K562 (cell line): Measurements from ENCODE around the gene FOXN3. TPM values are rescaled to one million over a fixed set of nuclear protein-coding genes. Genes with fewer than 3 reads are reported as not detected.

Source experiments
- ATAC-seq: fragments of 200-7000 bp; cut with Tn5 transposase; 3 replicates; pipeline ENCODE4 v1.9.1; 2020; ENCODE audit warnings: moderate library complexity
- BruUV-seq: library from RNA; stranded (reverse); fragments of 400-500 nt; replicated peaks from 2 replicates; lab custom pipeline; 2021; lab: Mats Ljungman, UMichigan
- CTCF ChIA-PET: fragments of 300-600 bp; formaldehyde crosslinking; extraction: SDS; loops from one replicate; lab custom pipeline; 2021; ENCODE audit warnings: low intra/inter-chr PET ratio; lab: Yijun Ruan, JAX
- POLR2A ChIA-PET: fragments of 300-600, 350-650 bp; sonication (Branson Sonifier 250); formaldehyde crosslinking; extraction: SDS; loops from one replicate; lab custom pipeline; 2021; ENCODE audit warnings: antibody characterized with exemption, inconsistent platforms; lab: Yijun Ruan, JAX
- DNase-seq, 4 experiments: peaks; one replicate each; pipeline versions ENCODE4 v3.0.0 to v3.0.0-alpha.2; 2011 to 2018; ENCODE audit warnings: low spot score in 3 of 4, mixed read lengths in 3 of 4; ENCODE audit errors: extremely low read depth in 1 of 4
- FAIRE-seq: peaks from 2 replicates; lab custom pipeline; 2011; peaks lifted over from hg19 to GRCh38; lab: Jason Lieb, UNC
- H2AFZ ChIP-seq: 2 replicates; pipeline ENCODE4 v1.6.0; 2011; ENCODE audit warnings: low read depth, low read length, control low read depth, inconsistent platforms
- H3K27ac ChIP-seq: fragments of 200-600 bp; 3 replicates; pipeline ENCODE4 v1.8.0; 2011; ENCODE audit warnings: low read depth, mild to moderate bottlenecking, control low read depth, inconsistent platforms, low read length, moderate library complexity, mixed read lengths; ENCODE audit errors: extremely low read depth
- H3K27me3 ChIP-seq, 2 experiments: fragments of 300-600 bp in 1 of 2; 2 replicates in 1 of 2; 3 replicates in 1 of 2; pipeline versions ENCODE4 v1.6.0 to v1.8.0; 2011; ENCODE audit warnings: inconsistent platforms in 2 of 2, low read length in 2 of 2, mild to moderate bottlenecking in 1 of 2, mixed read lengths in 1 of 2, moderate library complexity in 1 of 2; ENCODE audit not compliant: control insufficient read depth in 2 of 2, insufficient read depth in 2 of 2
- H3K36me3 ChIP-seq: fragments of 300-600 bp; 3 replicates; pipeline ENCODE4 v1.8.0; 2011; ENCODE audit warnings: mild to moderate bottlenecking, low read length, inconsistent platforms; ENCODE audit not compliant: control insufficient read depth, insufficient read depth
- H3K4me1 ChIP-seq, 2 experiments: fragments of 200-600 bp in 1 of 2; replicated peaks in 1 of 2; 2 replicates in 1 of 2; 3 replicates in 1 of 2; pipeline versions ENCODE4 v1.5.1 to v1.8.0; 2011; ENCODE audit warnings: inconsistent platforms in 2 of 2, low read length in 2 of 2, mild to moderate bottlenecking in 1 of 2, mixed read lengths in 1 of 2, moderate library complexity in 1 of 2; ENCODE audit not compliant: control insufficient read depth in 2 of 2, insufficient read depth in 2 of 2
- H3K4me2 ChIP-seq: 2 replicates; pipeline ENCODE4 v1.6.1; 2011; ENCODE audit warnings: low read length, control low read depth, inconsistent platforms, mixed read lengths; ENCODE audit not compliant: insufficient read depth
- H3K4me3 ChIP-seq: fragments of 200-600 bp; sonication (generic), shearing (Covaris generic); 2 replicates; pipeline ENCODE4 v1.5.1; 2016; ENCODE audit warnings: control low read depth, inconsistent platforms
- H3K79me2 ChIP-seq: fragments of 200-600 bp; 3 replicates; pipeline ENCODE4 v1.8.0; 2011; ENCODE audit warnings: low read length, inconsistent platforms; ENCODE audit not compliant: control insufficient read depth, insufficient read depth
- H3K9ac ChIP-seq, 2 experiments: 2 replicates each; pipeline versions ENCODE4 v1.6.0 to v1.6.1; 2011; ENCODE audit warnings: low read depth in 2 of 2, low read length in 2 of 2, control low read depth in 1 of 2, inconsistent platforms in 1 of 2, mild to moderate bottlenecking in 1 of 2, mixed read lengths in 1 of 2; ENCODE audit not compliant: insufficient read depth in 1 of 2
- H3K9me1 ChIP-seq: one replicate; pipeline ENCODE4 v1.6.0; 2011; ENCODE audit warnings: inconsistent platforms, mild to moderate bottlenecking, low read length, moderate library complexity; ENCODE audit not compliant: control insufficient read depth, insufficient read depth
- H3K9me3 ChIP-seq: replicated peaks from 2 replicates; pipeline ENCODE4 v1.5.1; 2011; ENCODE audit warnings: low read depth, low read length, inconsistent platforms; ENCODE audit not compliant: control insufficient read depth, insufficient read depth
- H4K20me1 ChIP-seq: replicated peaks from 2 replicates; pipeline ENCODE4 v1.6.1; 2011; ENCODE audit warnings: low read length, inconsistent platforms, mixed read lengths; ENCODE audit not compliant: control insufficient read depth, insufficient read depth
- CAMTA2 ChIP-seq: fragments of 250-450 bp; sonication (Bioruptor Pico); conservative IDR thresholded peaks from 2 replicates; pipeline ENCODE4 v1.5.1; 2022
- CREBBP ChIP-seq: IDR thresholded peaks from one replicate; pipeline ENCODE4 v1.6.1; 2012; ENCODE audit warnings: low read depth, mild to moderate bottlenecking, control low read depth, inconsistent platforms, low read length
- CREM ChIP-seq: IDR thresholded peaks from 2 replicates; pipeline ENCODE4 v1.6.1; 2014; ENCODE audit warnings: antibody characterized with exemption, low read depth
- EGR1 ChIP-seq: fragments of 450-650 bp; conservative IDR thresholded peaks from 2 replicates; pipeline ENCODE4 v1.6.1; 2017; ENCODE audit warnings: mild to moderate bottlenecking
- FOXA1 ChIP-seq: fragments of 450-650 bp; IDR thresholded peaks from 2 replicates; pipeline ENCODE4 v1.6.1; 2016; ENCODE audit warnings: mild to moderate bottlenecking, borderline replicate concordance
- MYBL2 ChIP-seq, 2 experiments: fragments of 450-650 bp in 1 of 2; sonication (generic) in 1 of 2; formaldehyde crosslinking in 1 of 2; IDR thresholded peaks; 2 replicates each; pipeline versions ENCODE4 v1.6.1 to v1.8.1; 2017 to 2022; ENCODE audit warnings: borderline replicate concordance in 1 of 2, inconsistent platforms in 1 of 2, low read depth in 1 of 2, mild to moderate bottlenecking in 1 of 2, missing genetic modification reagents in 1 of 2, moderate library complexity in 1 of 2
- PHTF2 ChIP-seq: fragments of 250-450 bp; sonication (Bioruptor Pico); IDR thresholded peaks from 2 replicates; pipeline ENCODE4 v1.5.0; 2021; ENCODE audit warnings: mild to moderate bottlenecking
- POLR2AphosphoS2 ChIP-seq: IDR thresholded peaks from 2 replicates; pipeline ENCODE4 v1.6.1; 2012; ENCODE audit warnings: low read length, improper control_type of control experiment
- RBFOX2 ChIP-seq: fragments of 200-400 bp; formaldehyde crosslinking; IDR thresholded peaks from 2 replicates; pipeline ENCODE4 v1.6.1; 2017; ENCODE audit warnings: low read depth, mild to moderate bottlenecking, low read length, moderate library complexity
- SMAD4 ChIP-seq: fragments of 250-450 bp; sonication (Bioruptor Pico); conservative IDR thresholded peaks from 2 replicates; pipeline ENCODE4 v1.8.0; 2021; ENCODE audit warnings: inconsistent platforms, mild to moderate bottlenecking, moderate library complexity
- TCF3 ChIP-seq: sonication (generic); formaldehyde crosslinking; IDR thresholded peaks from 2 replicates; pipeline ENCODE4 v1.4.0; 2020; ENCODE audit warnings: mild to moderate bottlenecking, missing genetic modification reagents
- ZFPM2 ChIP-seq: fragments of 250-450 bp; sonication (Bioruptor Pico); IDR thresholded peaks from 2 replicates; pipeline ENCODE4 v1.5.1; 2022; ENCODE audit warnings: mild to moderate bottlenecking
- ZKSCAN8 ChIP-seq: fragments of 200-800 bp; sonication (Bioruptor generic); IDR thresholded peaks from 2 replicates; pipeline ENCODE4 v1.6.1; 2016; ENCODE audit warnings: missing genetic modification characterization, missing compliant biosample characterization
- WGBS: fragments of 100-300 bp; shearing (Covaris generic); methylation state at CpG from one replicate; pipeline ENCODE4 v1.1.6; 2016; ENCODE audit warnings: low coverage, mixed read lengths; ENCODE audit not compliant: insufficient coverage; ENCODE audit errors: missing lambda C conversion rate; 5-methylcytosine and 5-hydroxymethylcytosine counted together
- in situ Hi-C: fragments of 300-500 bp; cut with MboI; formaldehyde crosslinking; loops from 4 replicates; pipeline ENCODE4 v1.15.0; 2018; ENCODE audit warnings: inconsistent platforms, mixed read lengths
- intact Hi-C: fragments of 100-400 bp; cut with micrococcal nuclease; formaldehyde crosslinking; loops from 2 replicates; pipeline ENCODE4 v1.14.2; 2022
- polyA plus RNA-seq, 8 experiments: library from polyadenylated mRNA; depleted of rRNA in 4 of 8; stranded (reverse) in 5 of 8; unstranded in 3 of 8; fragments of >200 nt; fragmentation: Nextera tagmentation in 2 of 8; fragmentation: Illumina TruSeq in 1 of 8; extraction: Ambion mirVana in 2 of 8; extraction: Trizol in 1 of 8; gene quantifications; 2 replicates each; pipeline versions ENCODE4 v1.2.1 to v1.2.3, GENCODE V29; 2011 to 2014; ENCODE audit warnings: inconsistent platforms in 1 of 8, missing spikeins in 1 of 8
- total RNA-seq, 7 experiments: library from RNA; depleted of rRNA in 6 of 7; stranded (reverse); fragments of >200 nt in 6 of 7; fragmentation: Illumina TruSeq in 2 of 7; extraction: Trizol in 2 of 7; gene quantifications; 2 replicates each; pipeline versions ENCODE4 v1.2.1 to v1.2.3, GENCODE V29; 2011 to 2021; ENCODE audit warnings: low replicate concordance in 1 of 7
- TF ChIP-seq, protein P1 (sequence below): fragments of 250-450 bp; sonication (Bioruptor Pico); IDR thresholded peaks from 2 replicates; pipeline ENCODE4 v1.5.1; 2021; ENCODE audit warnings: mild to moderate bottlenecking
- TF ChIP-seq, protein P2 (sequence below): fragments of 450-650 bp; formaldehyde crosslinking; IDR thresholded peaks from 2 replicates; pipeline ENCODE4 v1.4.0; 2022; ENCODE audit warnings: missing genetic modification characterization
- TF ChIP-seq, protein P3 (sequence below): sonication (generic); formaldehyde crosslinking; IDR thresholded peaks from 2 replicates; pipeline ENCODE4 v1.8.0; 2022; ENCODE audit warnings: missing genetic modification reagents, mild to moderate bottlenecking, moderate library complexity, borderline replicate concordance
- TF ChIP-seq, protein P4 (sequence below), 2 experiments: fragments of 250-450 bp in 1 of 2; fragments of 450-650 bp in 1 of 2; sonication (Bioruptor Pico) in 1 of 2; IDR thresholded peaks; 2 replicates each; pipeline versions ENCODE4 v1.6.1 to v1.8.0; 2016 to 2021; ENCODE audit warnings: mild to moderate bottlenecking in 2 of 2, moderate library complexity in 2 of 2, missing compliant biosample characterization in 1 of 2, missing genetic modification characterization in 1 of 2

The FOXN3 gene
- total and polyA plus RNA-seq, 9 of the 15 experiments (the other 6 are each of a cell fraction or from before 2014, with no cell fraction given): 0.07 to 1.3 (median 0.40) TPM

DNA sequence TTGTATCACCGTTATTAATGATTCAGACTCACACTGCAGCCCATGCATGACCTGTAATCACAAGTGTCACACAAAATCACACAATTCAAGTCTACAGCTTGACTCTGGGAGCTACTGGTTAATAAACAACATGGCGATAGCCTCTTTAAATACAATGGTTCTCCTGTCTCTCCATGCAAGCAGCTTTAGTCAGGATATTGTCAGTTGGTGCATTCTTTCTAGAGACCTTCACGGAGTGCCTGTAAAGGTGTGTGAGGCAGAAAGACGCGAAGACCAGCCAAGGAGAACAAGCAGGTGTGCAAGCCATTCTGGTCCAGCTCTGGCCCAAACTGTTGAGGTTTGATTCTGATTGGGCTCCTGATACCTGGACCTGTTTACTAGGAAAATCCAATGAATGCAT is 40.0 kb upstream of the FOXN3 start (continued):
- TF ChIP-seq, protein P1, sequence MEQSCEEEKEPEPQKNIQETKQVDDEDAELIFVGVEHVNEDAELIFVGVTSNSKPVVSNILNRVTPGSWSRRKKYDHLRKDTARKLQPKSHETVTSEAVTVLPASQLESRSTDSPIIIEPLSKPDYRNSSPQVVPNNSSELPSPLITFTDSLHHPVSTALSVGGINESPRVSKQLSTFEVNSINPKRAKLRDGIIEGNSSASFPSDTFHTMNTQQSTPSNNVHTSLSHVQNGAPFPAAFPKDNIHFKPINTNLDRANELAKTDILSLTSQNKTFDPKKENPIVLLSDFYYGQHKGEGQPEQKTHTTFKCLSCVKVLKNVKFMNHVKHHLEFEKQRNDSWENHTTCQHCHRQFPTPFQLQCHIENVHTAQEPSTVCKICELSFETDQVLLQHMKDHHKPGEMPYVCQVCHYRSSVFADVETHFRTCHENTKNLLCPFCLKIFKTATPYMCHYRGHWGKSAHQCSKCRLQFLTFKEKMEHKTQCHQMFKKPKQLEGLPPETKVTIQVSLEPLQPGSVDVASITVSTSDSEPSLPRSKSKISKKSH (CRISPR knock-in tag): no peak
- TF ChIP-seq, protein P2, sequence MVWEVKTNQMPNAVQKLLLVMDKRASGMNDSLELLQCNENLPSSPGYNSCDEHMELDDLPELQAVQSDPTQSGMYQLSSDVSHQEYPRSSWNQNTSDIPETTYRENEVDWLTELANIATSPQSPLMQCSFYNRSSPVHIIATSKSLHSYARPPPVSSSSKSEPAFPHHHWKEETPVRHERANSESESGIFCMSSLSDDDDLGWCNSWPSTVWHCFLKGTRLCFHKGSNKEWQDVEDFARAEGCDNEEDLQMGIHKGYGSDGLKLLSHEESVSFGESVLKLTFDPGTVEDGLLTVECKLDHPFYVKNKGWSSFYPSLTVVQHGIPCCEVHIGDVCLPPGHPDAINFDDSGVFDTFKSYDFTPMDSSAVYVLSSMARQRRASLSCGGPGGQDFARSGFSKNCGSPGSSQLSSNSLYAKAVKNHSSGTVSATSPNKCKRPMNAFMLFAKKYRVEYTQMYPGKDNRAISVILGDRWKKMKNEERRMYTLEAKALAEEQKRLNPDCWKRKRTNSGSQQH: no peak

DNA sequence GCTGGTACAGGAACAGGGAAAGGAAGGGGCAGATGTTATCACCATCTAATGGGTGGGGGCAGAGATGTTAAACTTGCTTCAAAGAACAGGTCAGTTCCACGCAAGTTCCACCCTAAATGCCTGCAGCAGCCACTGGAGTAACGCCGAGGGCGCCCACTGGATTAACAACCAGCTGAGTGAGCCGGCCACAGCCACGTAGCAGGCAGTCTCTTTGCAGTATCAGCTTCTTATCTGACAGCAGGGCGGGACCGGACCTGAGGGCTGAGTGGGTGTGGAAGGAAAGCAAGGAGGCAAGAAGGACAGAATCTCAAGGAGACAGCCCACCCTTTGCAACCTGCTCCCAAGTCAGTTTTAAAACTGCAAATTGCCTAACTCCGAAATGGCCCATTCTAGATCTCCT is 38.4 kb upstream of the FOXN3 start:
- intact Hi-C loops: no loop called here
- TF ChIP-seq CREBBP (no peak), FOXA1 (no peak), ZFPM2 (CRISPR knock-in tag) (no peak), POLR2AphosphoS2 (no peak), MYBL2 (IDR thresholded peaks at IDR 0.05; ENCODE audit: low read depth) (no peak), MYBL2 (CRISPR knock-in tag; IDR thresholded peaks at IDR 0.05; ENCODE audit: borderline replicate concordance) (no peak), PHTF2 (CRISPR knock-in tag) (no peak), TCF3 (CRISPR knock-in tag) (0 out of 2 replicates have a peak, but pooled peaks have one; percentile 5), ZKSCAN8 (no peak), CREM (peak; percentile 45; the same call in 1 of the 2 replicates), EGR1 (no peak), SMAD4 (CRISPR knock-in tag) (no peak), RBFOX2 (no peak), CAMTA2 (CRISPR knock-in tag) (no peak)
- TF ChIP-seq, protein P3, sequence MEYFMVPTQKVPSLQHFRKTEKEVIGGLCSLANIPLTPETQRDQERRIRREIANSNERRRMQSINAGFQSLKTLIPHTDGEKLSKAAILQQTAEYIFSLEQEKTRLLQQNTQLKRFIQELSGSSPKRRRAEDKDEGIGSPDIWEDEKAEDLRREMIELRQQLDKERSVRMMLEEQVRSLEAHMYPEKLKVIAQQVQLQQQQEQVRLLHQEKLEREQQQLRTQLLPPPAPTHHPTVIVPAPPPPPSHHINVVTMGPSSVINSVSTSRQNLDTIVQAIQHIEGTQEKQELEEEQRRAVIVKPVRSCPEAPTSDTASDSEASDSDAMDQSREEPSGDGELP (CRISPR knock-in tag): peak; percentile 88; the same call in 1 of the 2 replicates
- TF ChIP-seq, protein P4, sequence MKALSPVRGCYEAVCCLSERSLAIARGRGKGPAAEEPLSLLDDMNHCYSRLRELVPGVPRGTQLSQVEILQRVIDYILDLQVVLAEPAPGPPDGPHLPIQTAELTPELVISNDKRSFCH (CRISPR knock-in tag; IDR thresholded peaks at IDR 0.05): no peak
- TF ChIP-seq, protein P4 (tag; IDR thresholded peaks at IDR 0.05): no peak

More for the DNA sequence above, 38.4 kb upstream of the FOXN3 start:
- 4% methylated on average over 9 of the region's 9 CpGs for WGBS
- no peak overlapping the region; a peak in 1 of 4 replicates for H3K9ac ChIP-seq
- BruUV-seq: no TSS peak
- in situ Hi-C loops: no loop called here
- no peak overlapping the region for H2AFZ ChIP-seq
- DNase-seq: peak in 2 of 4 experiments; percentile 10 to 55
- no peak for FAIRE-seq
- peaks cover 0 to 25% of the 10 kb centered on the region in 2 experiments; a peak in 3 of 5 replicates for H3K27me3 ChIP-seq
- CTCF ChIA-PET: no interaction called here
- peak; percentile 71 for ATAC-seq
- no peaks in the 10 kb centered on the region for H3K36me3 ChIP-seq
- H3K9me1 ChIP-seq: no peaks in the 10 kb centered on the region
- no peak overlapping the region for H3K4me3 ChIP-seq
- H3K9me3 ChIP-seq: no peaks in the 10 kb centered on the region
- no peaks in the 10 kb centered on the region for H4K20me1 ChIP-seq
- no peak overlapping the region for H3K27ac ChIP-seq
- no peak overlapping the region for H3K4me2 ChIP-seq
- no peaks in the 10 kb centered on the region; a peak in 1 of 5 replicates for H3K4me1 ChIP-seq
- POLR2A ChIA-PET: no interaction called here
- H3K79me2 ChIP-seq: no peaks in the 10 kb centered on the region
